OCI-LY7 (cell line): ENCODE results near the gene SUV39H1. TPM values are rescaled to one million over a fixed set of nuclear protein-coding genes. Genes with fewer than 3 reads are reported as not detected.

Experiments used
- BruUV-seq: library from RNA; stranded (reverse); fragments of 400-500 nt; replicated peaks from 2 replicates; lab custom pipeline; 2021; lab: Mats Ljungman, UMichigan
- CTCF ChIA-PET: fragments of 300-600 bp; sonication (Branson Sonifier 250); formaldehyde crosslinking; loops from one replicate; lab custom pipeline; 2022; ENCODE audit warnings: antibody characterized with exemption; ENCODE audit not compliant: unreplicated experiment; lab: Charles Lee
- POLR2A ChIA-PET: fragments of 300-600 bp; sonication (Branson Sonifier 250); formaldehyde crosslinking; loops from one replicate; lab custom pipeline; 2022; ENCODE audit warnings: antibody characterized with exemption; lab: Charles Lee
- DNase-seq: peaks from one replicate; pipeline ENCODE4 v3.0.0-alpha.2; 2015; ENCODE audit warnings: low spot score
- H2AFZ ChIP-seq: fragments of 200-600 bp; sonication (generic), shearing (Covaris generic); 2 replicates; pipeline ENCODE4 v1.6.1; 2014; ENCODE audit warnings: mild to moderate bottlenecking, antibody characterized with exemption, low read length, moderate library complexity
- H3K27ac ChIP-seq: fragments of 200-600 bp; sonication (generic); 2 replicates; pipeline ENCODE4 v1.5.1; 2014; ENCODE audit warnings: mixed run types, low read depth, mild to moderate bottlenecking, moderate library complexity, low read length, inconsistent platforms; ENCODE audit not compliant: poor library complexity, severe bottlenecking
- H3K36me3 ChIP-seq: fragments of 200-600 bp; sonication (generic); 2 replicates; pipeline ENCODE4 v1.6.1; 2014; ENCODE audit warnings: mild to moderate bottlenecking, antibody characterized with exemption, low read length, moderate library complexity, mixed read lengths; ENCODE audit not compliant: insufficient read depth
- H3K4me1 ChIP-seq: fragments of 200-600 bp; sonication (generic); 2 replicates; pipeline ENCODE4 v1.5.1; 2014; ENCODE audit warnings: mild to moderate bottlenecking, low read length; ENCODE audit not compliant: insufficient read depth, poor library complexity, severe bottlenecking
- H3K4me2 ChIP-seq: fragments of 200-600 bp; sonication (generic); 2 replicates; pipeline ENCODE4 v1.6.1; 2014; ENCODE audit warnings: mild to moderate bottlenecking, low read length
- H3K4me3 ChIP-seq: fragments of 200-600 bp; sonication (generic); 2 replicates; pipeline ENCODE4 v1.5.1; 2014; ENCODE audit warnings: mild to moderate bottlenecking, low read depth, low read length; ENCODE audit not compliant: poor library complexity, severe bottlenecking
- H3K79me2 ChIP-seq: fragments of 200-600 bp; sonication (generic); 2 replicates; pipeline ENCODE4 v1.6.1; 2016; ENCODE audit warnings: low read depth, mild to moderate bottlenecking, low read length, moderate library complexity, mixed read lengths; ENCODE audit not compliant: insufficient read depth
- H3K9me2 ChIP-seq: fragments of 200-600 bp; sonication (generic); 2 replicates; pipeline ENCODE4 v1.6.1; 2016; ENCODE audit warnings: mild to moderate bottlenecking, low read length, mixed read lengths; ENCODE audit not compliant: insufficient read depth
- H3K9me3 ChIP-seq: fragments of 200-600 bp; sonication (generic); 2 replicates; pipeline ENCODE4 v1.6.1; 2014; ENCODE audit warnings: mild to moderate bottlenecking, mixed run types, low read length, mixed read lengths
- H4K20me1 ChIP-seq: fragments of 200-600 bp; sonication (generic); 2 replicates; pipeline ENCODE4 v1.6.1; 2014; ENCODE audit warnings: mild to moderate bottlenecking, antibody characterized with exemption, low read length, moderate library complexity, mixed read lengths; ENCODE audit not compliant: insufficient read depth
- EZH2phosphoT487 ChIP-seq: fragments of 200-600 bp; sonication (generic); IDR thresholded peaks from 2 replicates; pipeline ENCODE4 v1.6.1; 2018; ENCODE audit warnings: low read depth, borderline replicate concordance, mild to moderate bottlenecking, mixed run types, antibody characterized with exemption, low read length, moderate library complexity, mixed read lengths
- intact Hi-C: fragments of 100-400 bp; cut with micrococcal nuclease; formaldehyde crosslinking; loops from one replicate; pipeline ENCODE4 v1.10.0; 2022; ENCODE audit not compliant: unreplicated experiment
- total RNA-seq, 2 experiments: library from RNA; depleted of rRNA in 1 of 2; stranded (reverse); fragments of >200 nt in 1 of 2; shearing (Covaris generic) in 1 of 2; gene quantifications; 2 replicates each; pipeline ENCODE4 v1.2.3, GENCODE V29; 2014 to 2022
- TF ChIP-seq, protein P1 (sequence below): fragments of 200-600 bp; sonication (generic); conservative IDR thresholded peaks from 2 replicates; pipeline ENCODE4 v1.5.1; 2014; ENCODE audit warnings: mild to moderate bottlenecking, antibody characterized with exemption, low read length, moderate library complexity, mixed read lengths

SUV39H1 gene
- total RNA-seq, 2 experiments from 2014 or later: 27.0 to 34.2 TPM

DNA sequence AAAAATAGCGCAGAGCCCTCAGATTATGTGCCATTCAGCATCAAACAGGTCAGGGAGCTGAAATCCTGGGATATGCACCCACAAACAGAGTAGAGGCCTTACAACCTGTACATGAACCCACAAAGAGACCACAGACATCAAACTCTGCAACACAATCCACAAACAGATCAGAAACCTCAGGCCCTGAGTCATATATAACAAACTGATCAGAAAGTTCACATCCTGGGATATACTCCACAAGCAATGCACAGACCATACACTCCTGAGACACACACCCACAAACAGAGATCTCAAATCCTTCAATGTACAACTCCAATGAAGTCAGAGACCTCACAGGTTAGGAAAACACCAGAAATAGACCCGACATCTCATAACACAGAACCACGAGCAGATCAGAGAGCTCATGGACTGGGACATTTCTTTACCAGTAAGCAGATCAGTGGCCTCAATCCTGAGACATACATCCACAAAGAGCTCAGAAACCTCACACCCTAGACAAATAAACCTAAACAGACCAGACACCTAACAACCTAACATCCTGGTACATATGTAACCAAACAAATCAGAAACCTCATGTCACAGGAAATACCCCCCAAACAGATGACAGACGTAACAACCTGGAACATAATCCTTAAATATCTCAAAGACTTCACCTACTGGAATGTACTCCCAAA is 24.2 kb downstream of the SUV39H1 start:
- Histone ChIP-seq H3K36me3 (no peaks in the 10 kb centered on the region), H2AFZ (no peak overlapping the region), H3K27ac (no peak overlapping the region), H3K9me3 (no peaks in the 10 kb centered on the region), H3K4me1 (no peaks in the 10 kb centered on the region), H3K4me2 (no peak overlapping the region), H4K20me1 (no peaks in the 10 kb centered on the region), H3K79me2 (no peaks in the 10 kb centered on the region), H3K9me2 (no peaks in the 10 kb centered on the region), H3K4me3 (no peak overlapping the region)
- TF ChIP-seq, protein P1, sequence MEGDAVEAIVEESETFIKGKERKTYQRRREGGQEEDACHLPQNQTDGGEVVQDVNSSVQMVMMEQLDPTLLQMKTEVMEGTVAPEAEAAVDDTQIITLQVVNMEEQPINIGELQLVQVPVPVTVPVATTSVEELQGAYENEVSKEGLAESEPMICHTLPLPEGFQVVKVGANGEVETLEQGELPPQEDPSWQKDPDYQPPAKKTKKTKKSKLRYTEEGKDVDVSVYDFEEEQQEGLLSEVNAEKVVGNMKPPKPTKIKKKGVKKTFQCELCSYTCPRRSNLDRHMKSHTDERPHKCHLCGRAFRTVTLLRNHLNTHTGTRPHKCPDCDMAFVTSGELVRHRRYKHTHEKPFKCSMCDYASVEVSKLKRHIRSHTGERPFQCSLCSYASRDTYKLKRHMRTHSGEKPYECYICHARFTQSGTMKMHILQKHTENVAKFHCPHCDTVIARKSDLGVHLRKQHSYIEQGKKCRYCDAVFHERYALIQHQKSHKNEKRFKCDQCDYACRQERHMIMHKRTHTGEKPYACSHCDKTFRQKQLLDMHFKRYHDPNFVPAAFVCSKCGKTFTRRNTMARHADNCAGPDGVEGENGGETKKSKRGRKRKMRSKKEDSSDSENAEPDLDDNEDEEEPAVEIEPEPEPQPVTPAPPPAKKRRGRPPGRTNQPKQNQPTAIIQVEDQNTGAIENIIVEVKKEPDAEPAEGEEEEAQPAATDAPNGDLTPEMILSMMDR: no peak
- TF ChIP-seq EZH2phosphoT487: no peak
- ChIA-PET CTCF (no interaction called here), POLR2A (no interaction called here)
- BruUV-seq: no TSS peak
- intact Hi-C loops: no loop called here
- no peak for DNase-seq

DNA sequence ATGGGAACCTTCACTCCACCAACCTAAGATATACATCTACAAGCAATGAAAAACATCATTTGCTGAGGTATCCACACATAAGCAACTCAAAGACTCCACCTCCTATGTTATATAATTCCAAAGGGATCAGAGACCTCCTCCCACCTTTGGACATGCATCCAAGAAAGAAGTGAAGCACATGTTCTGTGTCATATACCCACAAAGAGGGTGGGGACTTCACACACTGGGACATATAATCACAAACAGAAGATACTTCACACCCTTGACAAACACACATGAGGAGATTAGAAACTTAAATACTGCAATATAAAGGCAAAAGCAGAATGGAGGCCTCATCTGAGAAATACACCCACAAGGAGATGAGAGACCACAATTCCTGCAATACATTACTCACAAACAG is 25.4 kb downstream of the SUV39H1 start:
- Histone ChIP-seq H3K9me2 (no peaks in the 10 kb centered on the region), H3K79me2 (no peaks in the 10 kb centered on the region), H3K4me2 (no peak overlapping the region), H3K36me3 (no peaks in the 10 kb centered on the region), H3K4me1 (no peaks in the 10 kb centered on the region), H4K20me1 (no peaks in the 10 kb centered on the region), H3K4me3 (no peak overlapping the region), H2AFZ (no peak overlapping the region), H3K27ac (no peak overlapping the region), H3K9me3 (no peaks in the 10 kb centered on the region)
- CTCF ChIA-PET: no interaction called here
- DNase-seq: no peak
- POLR2A ChIA-PET: no interaction called here
- TF ChIP-seq, protein P1: no peak
- no peak for TF ChIP-seq EZH2phosphoT487
- intact Hi-C loops: no loop called here
- no TSS peak for BruUV-seq

DNA sequence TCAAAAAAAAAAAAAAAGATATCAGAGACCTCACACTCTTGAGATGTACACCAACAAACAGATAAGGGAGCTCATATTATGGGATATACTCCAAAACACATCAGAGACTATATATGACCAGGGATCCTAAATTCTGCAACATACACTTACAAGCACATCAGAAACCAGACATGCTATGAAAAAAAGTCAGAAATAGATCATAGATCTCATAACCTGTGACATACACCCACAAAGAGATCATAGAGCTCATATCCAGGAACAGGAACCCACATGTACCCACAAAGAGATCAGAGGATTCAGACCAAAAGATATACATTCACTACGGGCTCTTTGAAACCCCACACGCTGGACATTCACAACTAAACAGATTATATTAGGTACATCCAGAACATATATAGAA is 30.1 kb downstream of the SUV39H1 start:
- Histone ChIP-seq H3K4me3 (no peak overlapping the region), H3K9me2 (no peaks in the 10 kb centered on the region), H3K79me2 (no peaks in the 10 kb centered on the region), H3K4me1 (no peaks in the 10 kb centered on the region), H3K36me3 (no peaks in the 10 kb centered on the region), H2AFZ (no peak overlapping the region), H3K9me3 (no peaks in the 10 kb centered on the region), H4K20me1 (no peaks in the 10 kb centered on the region), H3K27ac (no peak overlapping the region), H3K4me2 (no peak overlapping the region)
- TF ChIP-seq, protein P1: no peak
- no peak for TF ChIP-seq EZH2phosphoT487
- no peak for DNase-seq
- BruUV-seq: no TSS peak
- POLR2A ChIA-PET: interaction anchor here (1.5 kb wide), 1 partner anchor 10 kb away, joined by 7 read pairs; no protein-coding TSS in a partner anchor
- intact Hi-C loops: no loop called here
- CTCF ChIA-PET: no interaction called here
